ENCODE results near the gene OCSTAMP. TPM values are rescaled to one million over a fixed set of nuclear protein-coding genes. Genes with fewer than 3 reads are reported as not detected.

Gene OCSTAMP
- total and polyA plus RNA-seq, 10 of the 15 experiments (the other 5 are each of a cell fraction or from before 2014, with no cell fraction given): 0.09 to 0.46 (median 0.22) TPM; not detected in 2

GRCh38 chr20:46578745-46579144 is 28.3 kb upstream of the OCSTAMP start (continued):
- no peak for TF ChIP-seq GATAD2B (conservative IDR thresholded peaks at IDR 0.05; ENCODE audit: low read depth)
- TF ChIP-seq MTA3 (IDR thresholded peaks at IDR 0.05; ENCODE audit: borderline replicate concordance, low read length): no peak
- no peak for TF ChIP-seq PRDM15 (CRISPR knock-in tag; IDR thresholded peaks at IDR 0.05)
- TF ChIP-seq SREBF1 (IDR thresholded peaks at IDR 0.05; ENCODE audit: low read length): no peak
- no peak for TF ChIP-seq HCFC1 (IDR thresholded peaks at IDR 0.05; ENCODE audit: low read length)
- TF ChIP-seq E2F4 (IDR thresholded peaks at IDR 0.05; ENCODE audit: low read depth, low read length): no peak

GRCh38 chr20:46576774-46577395 is 26.4 kb upstream of the OCSTAMP start:
- Histone ChIP-seq H3K9ac (ENCODE audit: control insufficient read depth, insufficient read depth, low read length) (no peak overlapping the region), H4K20me1 (ENCODE audit: control insufficient read depth, insufficient read depth) (no peaks in the 10 kb centered on the region), H3K4me1 (ENCODE audit: control insufficient read depth, insufficient read depth, low read length) (no peaks in the 10 kb centered on the region), H3K27me3 (replicated peaks in 1 of 2; ENCODE audit: control insufficient read depth in 2 of 2, insufficient read depth in 2 of 2, low read length in 1 of 2) (no peaks in the 10 kb centered on the region; a peak in 1 of 4 replicates), H3K27ac (ENCODE audit: control insufficient read depth, insufficient read depth) (no peak overlapping the region), H3K36me3 (ENCODE audit: control insufficient read depth in 2 of 2, insufficient read depth in 2 of 2, low read length in 1 of 2) (no peaks in the 10 kb centered on the region), H2AFZ (ENCODE audit: control insufficient read depth, low read depth, low read length) (no peak overlapping the region), H3K79me2 (ENCODE audit: control insufficient read depth, insufficient read depth, low read length) (no peaks in the 10 kb centered on the region), H3K9me3 (replicated peaks; ENCODE audit: control insufficient read depth, insufficient read depth, low read length) (no peaks in the 10 kb centered on the region), H3K4me3 (no peak overlapping the region), H3K4me2 (ENCODE audit: control insufficient read depth, insufficient read depth) (no peak overlapping the region)
- ChIA-PET POLR2A (no interaction called here), RAD21 (ENCODE audit: unreplicated experiment) (no interaction called here), SMC1A (ENCODE audit: uncharacterized antibody, unreplicated experiment) (no interaction called here), CTCF (interaction anchor here (0.6 kb wide), 1 partner anchor 15 kb away, joined by 3 read pairs; no protein-coding TSS in a partner anchor)
- 38% methylated on average over 6 of the region's 6 CpGs for WGBS (ENCODE audit: insufficient coverage, insufficient replicate concordance, low lambda C conversion rate, missing lambda C conversion rate)
- BruUV-seq (replicated peaks): no TSS peak
- in situ Hi-C loops (cut with MboI) (no loop called here), intact Hi-C loops (cut with micrococcal nuclease; ENCODE audit: unreplicated experiment) (no loop called here)
- FAIRE-seq: no peak
- no peak for DNase-seq (ENCODE audit: low read depth, low spot score)
- ATAC-seq: no peak
- TF ChIP-seq EGR1 (IDR thresholded peaks at IDR 0.05; ENCODE audit: borderline replicate concordance in 1 of 2, low read depth in 2 of 2, low read length in 2 of 2) (no peak), CEBPB (IDR thresholded peaks at IDR 0.05; ENCODE audit: borderline replicate concordance in 1 of 2, low read depth in 2 of 2, low read length in 2 of 2) (no peak), ESRRA (IDR thresholded peaks at IDR 0.05; ENCODE audit: low read length) (no peak), TCF3 (IDR thresholded peaks at IDR 0.05; ENCODE audit: borderline replicate concordance, insufficient read depth, low read depth, low read length) (no peak), ZBED1 (IDR thresholded peaks at IDR 0.05; ENCODE audit: borderline replicate concordance) (no peak), ZSCAN29 (IDR thresholded peaks at IDR 0.05) (no peak), MTA3 (IDR thresholded peaks at IDR 0.05; ENCODE audit: borderline replicate concordance, low read length) (no peak), EZH2 (IDR thresholded peaks at IDR 0.05; ENCODE audit: borderline replicate concordance, control insufficient read depth, low read depth, low read length) (no peak), SMC3 (IDR thresholded peaks at IDR 0.05; ENCODE audit: borderline replicate concordance, low read length) (no peak), NRF1 (conservative IDR thresholded peaks at IDR 0.05; ENCODE audit: low read depth, low read length) (no peak), HDAC2 (IDR thresholded peaks at IDR 0.05) (no peak), SREBF2 (IDR thresholded peaks at IDR 0.05; ENCODE audit: low read length) (no peak)
